ENCODE results near the gene RAP2A.

RAP2A gene

DNA sequence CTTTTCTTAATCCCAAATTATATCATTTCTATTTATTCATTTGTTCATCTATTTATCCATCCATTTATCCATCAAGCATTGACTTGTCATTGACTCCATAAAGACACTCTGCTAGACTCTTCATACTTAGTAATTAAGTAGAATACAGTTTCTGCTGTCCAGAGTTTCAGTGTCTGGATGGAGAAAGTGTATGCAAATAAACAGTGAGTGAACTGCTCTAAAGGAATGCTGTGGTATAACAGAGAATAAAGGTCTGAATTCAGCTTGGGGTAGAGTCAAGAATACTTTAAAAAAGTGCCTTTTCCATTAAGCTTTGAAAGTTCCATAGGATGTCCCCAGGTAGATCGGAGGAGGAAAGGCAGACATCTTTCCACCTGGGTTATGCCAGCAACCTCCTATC, 51.4 kb downstream of the RAP2A start:
- H3K36me3 Mint-ChIP-seq (ENCODE audit: low read depth): no peaks in the 10 kb centered on the region
- no peak for DNase-seq
- no peak overlapping the region for H3K4me3 Mint-ChIP-seq
- no peaks in the 10 kb centered on the region for H3K27me3 Mint-ChIP-seq
- no peak overlapping the region for H3K27ac Mint-ChIP-seq
- no peaks in the 10 kb centered on the region for H3K4me1 Mint-ChIP-seq (ENCODE audit: low read depth)
- H3K9me3 Mint-ChIP-seq: peaks cover under 1% of the 10 kb centered on the region

DNA sequence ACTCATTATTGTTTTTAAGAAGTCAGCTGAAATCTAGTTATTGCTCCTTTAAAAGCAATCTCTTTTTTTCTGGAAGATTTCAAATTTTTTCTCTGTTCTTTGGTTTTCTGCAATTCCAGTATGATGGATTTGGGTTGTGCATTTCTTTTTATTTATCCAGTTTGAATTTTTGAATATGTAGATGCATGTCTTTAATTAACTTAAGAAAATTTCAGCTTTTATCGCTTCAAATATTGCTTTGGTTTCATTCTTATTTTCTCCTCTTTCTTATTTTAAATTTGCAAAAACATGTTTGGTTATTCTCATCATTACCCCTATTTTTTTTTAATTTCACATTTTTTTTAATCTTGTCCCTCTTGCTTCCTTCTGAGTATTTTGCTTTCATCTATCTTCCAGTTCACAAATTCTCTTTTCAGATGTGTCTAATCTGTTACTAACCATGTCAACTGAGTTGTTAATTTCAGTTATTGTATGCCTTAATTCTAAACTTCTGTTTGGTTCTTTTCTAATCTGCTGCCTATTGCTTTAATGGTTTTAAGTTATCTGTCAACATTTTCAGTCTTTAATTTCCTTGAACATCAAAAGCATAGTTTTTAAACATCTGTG, 56.8 kb downstream of the RAP2A start:
- Mint-ChIP-seq H3K27ac (no peak overlapping the region), H3K27me3 (peaks cover 4% of the 10 kb centered on the region), H3K4me3 (no peak overlapping the region), H3K4me1 (ENCODE audit: low read depth) (no peaks in the 10 kb centered on the region), H3K9me3 (peaks cover 14% of the 10 kb centered on the region), H3K36me3 (ENCODE audit: low read depth) (no peaks in the 10 kb centered on the region)
- DNase-seq: no peak

DNA sequence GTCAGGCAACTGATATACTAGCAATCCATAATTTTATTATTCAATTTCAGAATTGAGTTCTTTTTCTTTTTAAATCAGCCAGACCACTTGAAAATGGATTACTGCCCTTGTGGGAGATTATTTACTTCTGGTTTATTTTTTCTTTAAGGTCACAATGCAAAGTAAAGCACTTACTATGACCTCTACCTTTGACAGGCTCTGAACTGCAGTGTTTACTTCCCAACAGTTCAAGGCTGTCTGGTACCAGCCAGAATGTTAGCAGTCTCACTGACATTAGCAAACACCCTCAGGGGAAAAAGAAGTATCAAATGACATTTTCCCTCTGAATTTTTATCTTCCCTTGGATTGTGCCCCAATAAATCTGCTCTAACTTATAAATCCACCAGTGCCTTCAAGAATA, 57.5 kb downstream of the RAP2A start:
- DNase-seq: no peak
- no peaks in the 10 kb centered on the region for H3K4me1 Mint-ChIP-seq (ENCODE audit: low read depth)
- no peak overlapping the region for H3K27ac Mint-ChIP-seq

DNA sequence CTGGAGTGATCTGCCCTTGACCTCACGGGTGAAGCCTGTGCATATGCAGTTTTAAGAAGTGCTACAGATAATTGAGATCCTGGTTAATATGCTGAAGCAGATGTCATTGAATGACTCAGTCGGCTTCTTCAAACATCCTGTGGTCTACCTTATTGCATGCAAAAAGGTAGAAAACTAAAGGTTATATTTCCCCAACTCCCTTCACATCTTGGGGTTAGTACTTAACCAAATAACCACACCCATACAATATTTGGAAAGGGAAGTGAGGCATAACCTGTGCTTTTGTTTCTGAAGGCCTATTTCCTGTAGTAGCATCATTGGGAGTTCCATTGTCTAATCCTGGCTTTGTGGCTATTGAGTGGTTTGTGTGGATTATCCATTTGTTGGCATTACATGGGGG, 58.3 kb downstream of the RAP2A start:
- no peak for DNase-seq
- H3K9me3 Mint-ChIP-seq: peaks cover 14% of the 10 kb centered on the region
- no peaks in the 10 kb centered on the region for H3K4me1 Mint-ChIP-seq (ENCODE audit: low read depth)
- no peaks in the 10 kb centered on the region for H3K36me3 Mint-ChIP-seq (ENCODE audit: low read depth)
- no peak overlapping the region for H3K4me3 Mint-ChIP-seq
- no peak overlapping the region for H3K27ac Mint-ChIP-seq
- peaks cover 4% of the 10 kb centered on the region for H3K27me3 Mint-ChIP-seq

More for the DNA sequence above, 57.5 kb downstream of the RAP2A start:
- Mint-ChIP-seq H3K36me3 (ENCODE audit: low read depth) (no peaks in the 10 kb centered on the region), H3K4me3 (no peak overlapping the region), H3K9me3 (peaks cover 14% of the 10 kb centered on the region), H3K27me3 (peaks cover 4% of the 10 kb centered on the region)

DNA sequence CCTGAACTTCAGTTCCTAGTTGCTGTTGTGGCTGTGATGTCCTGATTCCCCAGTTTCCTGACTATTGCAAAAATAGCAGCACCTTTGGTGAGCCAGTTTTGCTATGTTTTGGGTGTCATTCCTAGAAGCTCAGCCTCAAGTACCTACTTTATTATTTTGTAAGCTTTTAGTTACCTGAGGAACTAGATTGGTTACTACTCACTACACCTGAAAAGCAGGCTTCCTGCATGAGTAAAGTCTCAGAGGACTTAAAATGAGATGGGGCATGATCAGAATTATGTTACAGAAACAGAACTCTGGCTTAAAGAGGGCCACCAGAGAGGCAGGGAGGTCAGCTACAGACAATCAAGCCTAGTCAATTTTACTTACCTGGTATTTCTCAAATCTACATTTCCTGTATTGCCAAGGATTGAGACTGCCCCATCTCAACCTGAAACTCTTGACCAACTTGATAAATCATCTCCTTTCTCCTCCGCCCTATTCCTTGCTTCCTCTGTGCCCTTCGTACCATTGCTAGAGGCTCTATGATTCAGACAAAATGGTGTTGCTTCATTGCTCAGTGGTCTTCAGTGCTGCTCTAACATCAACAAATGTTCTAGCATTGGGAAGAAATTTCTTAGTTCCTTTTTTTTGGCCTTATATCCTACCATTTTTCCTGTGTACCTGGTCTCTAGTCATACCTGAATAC, 58.9 kb downstream of the RAP2A start:
- Mint-ChIP-seq H3K4me1 (ENCODE audit: low read depth) (no peaks in the 10 kb centered on the region), H3K9me3 (peaks cover 14% of the 10 kb centered on the region), H3K36me3 (ENCODE audit: low read depth) (no peaks in the 10 kb centered on the region), H3K4me3 (no peak overlapping the region), H3K27ac (no peak overlapping the region), H3K27me3 (peaks cover 7% of the 10 kb centered on the region)
- no peak for DNase-seq

DNA sequence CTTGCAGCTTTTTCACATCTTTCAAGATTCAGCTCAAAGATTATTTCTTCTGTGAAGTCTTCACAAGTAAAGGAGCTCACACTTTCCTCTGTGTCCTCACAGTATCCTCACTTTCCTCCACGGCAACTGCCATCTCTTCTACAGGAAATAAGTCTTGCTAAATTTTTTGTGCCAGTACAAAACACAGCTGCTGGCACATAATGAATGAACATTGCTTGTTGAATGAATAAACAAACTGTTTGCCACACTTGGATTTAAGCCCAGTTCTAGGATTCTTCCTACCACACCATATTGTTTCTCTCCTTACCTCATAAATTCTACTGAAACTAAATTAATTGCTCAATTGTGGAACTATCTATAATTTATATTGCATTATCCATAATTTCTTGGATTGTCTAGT, 59.5 kb downstream of the RAP2A start:
- H3K36me3 Mint-ChIP-seq (ENCODE audit: low read depth): no peaks in the 10 kb centered on the region
- no peak overlapping the region for H3K4me3 Mint-ChIP-seq
- H3K9me3 Mint-ChIP-seq: peaks cover 14% of the 10 kb centered on the region
- no peaks in the 10 kb centered on the region for H3K4me1 Mint-ChIP-seq (ENCODE audit: low read depth)
- H3K27me3 Mint-ChIP-seq: peaks cover 9% of the 10 kb centered on the region
- DNase-seq: no peak
- no peak overlapping the region for H3K27ac Mint-ChIP-seq

DNA sequence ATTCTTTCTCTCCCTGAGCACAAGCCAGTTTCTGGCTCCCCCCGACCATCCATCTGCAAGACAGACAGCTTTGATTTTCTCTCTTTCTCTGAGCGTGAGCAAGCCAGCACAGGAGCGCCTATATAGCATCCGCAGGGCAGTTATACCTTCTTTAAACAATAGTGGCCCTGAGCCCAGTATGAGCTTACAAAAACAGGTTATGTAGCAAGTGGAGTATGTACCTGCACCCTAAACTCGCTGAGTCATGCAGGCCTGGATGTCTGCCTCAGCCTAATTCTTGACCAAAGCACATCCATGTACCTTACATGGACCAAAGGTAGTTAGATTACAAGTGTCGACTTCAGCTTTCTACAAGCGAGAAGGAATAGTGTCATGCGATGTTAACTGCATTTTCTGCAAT, 61.7 kb downstream of the RAP2A start:
- Mint-ChIP-seq H3K4me1 (ENCODE audit: low read depth) (no peaks in the 10 kb centered on the region), H3K9me3 (peaks cover 11% of the 10 kb centered on the region), H3K4me3 (no peak overlapping the region)

DNA sequence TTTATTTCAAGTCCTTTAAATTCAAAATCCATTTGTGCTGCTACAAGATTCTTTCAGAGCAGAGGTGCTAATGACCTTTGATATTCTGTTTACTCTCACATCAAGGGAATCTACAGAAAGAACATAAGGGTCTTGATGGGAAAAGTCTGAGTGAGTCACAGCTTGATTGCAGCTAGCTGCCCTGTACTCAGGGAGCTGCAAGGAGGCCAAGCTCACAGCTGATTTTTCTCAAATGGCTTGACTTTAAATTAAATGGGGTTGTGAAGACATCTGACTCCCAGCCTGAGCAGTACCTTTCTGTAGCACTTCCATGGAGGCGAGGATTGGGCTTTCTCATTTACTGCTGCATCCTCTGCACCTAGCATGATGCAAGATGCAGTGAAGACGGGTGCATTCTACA, 62.5 kb downstream of the RAP2A start:
- H3K4me1 Mint-ChIP-seq (ENCODE audit: low read depth): no peaks in the 10 kb centered on the region
- peaks cover 16% of the 10 kb centered on the region for H3K27me3 Mint-ChIP-seq
- no peak overlapping the region for H3K27ac Mint-ChIP-seq
- DNase-seq: no peak
- H3K36me3 Mint-ChIP-seq (ENCODE audit: low read depth): no peaks in the 10 kb centered on the region
- no peak overlapping the region for H3K4me3 Mint-ChIP-seq
- peaks cover 2% of the 10 kb centered on the region for H3K9me3 Mint-ChIP-seq

More for the DNA sequence above, 61.7 kb downstream of the RAP2A start:
- no peaks in the 10 kb centered on the region for H3K36me3 Mint-ChIP-seq (ENCODE audit: low read depth)
- peaks cover 10% of the 10 kb centered on the region for H3K27me3 Mint-ChIP-seq
- no peak for DNase-seq
- H3K27ac Mint-ChIP-seq: no peak overlapping the region

DNA sequence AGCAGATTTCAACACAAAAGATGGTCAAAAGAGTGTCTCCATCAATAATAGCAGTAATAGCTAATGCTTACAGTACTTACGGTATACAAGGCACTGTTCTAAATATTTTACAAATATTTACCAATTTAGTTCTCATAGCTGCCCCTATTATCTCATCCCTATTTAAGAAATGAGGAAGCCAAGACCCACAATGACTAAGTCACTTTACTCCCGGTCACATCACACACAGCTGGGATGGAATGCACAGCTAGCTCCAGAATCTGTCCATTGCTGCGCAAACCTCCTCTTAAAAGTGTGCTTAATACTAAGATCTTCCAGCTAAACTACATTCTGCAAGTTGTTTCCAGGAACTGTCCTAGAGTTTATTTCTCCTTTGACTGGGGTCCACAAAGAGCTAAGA, 63.4 kb downstream of the RAP2A start:
- H3K9me3 Mint-ChIP-seq: no peaks in the 10 kb centered on the region
- DNase-seq: no peak
- no peaks in the 10 kb centered on the region for H3K4me1 Mint-ChIP-seq (ENCODE audit: low read depth)
- no peak overlapping the region for H3K4me3 Mint-ChIP-seq
- H3K27me3 Mint-ChIP-seq: peaks cover 19% of the 10 kb centered on the region
- H3K36me3 Mint-ChIP-seq (ENCODE audit: low read depth): no peaks in the 10 kb centered on the region
- H3K27ac Mint-ChIP-seq: no peak overlapping the region

DNA sequence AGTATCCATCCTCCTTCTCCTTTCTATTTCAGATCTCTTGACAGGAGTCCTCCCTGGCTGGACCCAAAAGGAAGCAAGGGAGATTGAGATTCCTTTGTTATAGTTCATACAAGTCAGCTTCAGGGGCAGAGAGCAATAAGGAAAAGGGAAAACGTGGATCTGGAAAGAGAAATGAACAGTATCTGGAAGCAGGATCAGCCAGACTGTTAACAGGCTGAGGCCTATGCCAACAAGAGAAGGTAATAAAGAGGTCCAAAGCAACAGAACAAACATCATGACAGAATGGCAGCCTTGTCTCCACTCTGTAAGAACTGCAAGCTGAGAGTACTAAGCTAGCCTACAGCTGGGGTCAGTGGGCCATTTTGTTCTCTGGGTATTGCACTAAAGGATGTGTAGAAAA, 64.5 kb downstream of the RAP2A start:
- no peaks in the 10 kb centered on the region for H3K9me3 Mint-ChIP-seq
- H3K4me1 Mint-ChIP-seq (ENCODE audit: low read depth): no peaks in the 10 kb centered on the region
- no peaks in the 10 kb centered on the region for H3K36me3 Mint-ChIP-seq (ENCODE audit: low read depth)
- no peak overlapping the region for H3K27ac Mint-ChIP-seq
- no peak for DNase-seq
- no peak overlapping the region for H3K4me3 Mint-ChIP-seq
- peaks cover 19% of the 10 kb centered on the region for H3K27me3 Mint-ChIP-seq

DNA sequence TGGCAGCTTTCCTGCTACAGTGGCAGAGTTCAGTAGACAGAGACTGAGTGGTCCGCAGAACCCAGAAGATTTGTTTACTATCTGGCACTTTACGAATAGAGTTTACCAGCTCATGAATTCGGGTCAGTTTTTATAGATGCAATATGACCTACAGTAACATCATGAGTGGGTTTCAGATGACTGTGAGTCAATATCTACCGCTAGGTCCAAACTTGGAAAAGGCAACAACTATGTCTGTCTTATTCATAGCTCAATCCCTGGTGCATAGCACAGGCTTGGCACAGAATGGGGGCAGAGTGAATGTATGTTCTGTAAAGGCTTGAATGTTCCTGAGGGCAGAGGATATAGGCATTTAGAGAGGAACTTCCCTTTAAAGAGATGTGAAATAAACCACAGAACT, 65.2 kb downstream of the RAP2A start:
- H3K4me3 Mint-ChIP-seq: no peak overlapping the region
- H3K9me3 Mint-ChIP-seq: no peaks in the 10 kb centered on the region
- no peak overlapping the region for H3K27ac Mint-ChIP-seq
- no peaks in the 10 kb centered on the region for H3K4me1 Mint-ChIP-seq (ENCODE audit: low read depth)
- DNase-seq: no peak
- no peaks in the 10 kb centered on the region for H3K36me3 Mint-ChIP-seq (ENCODE audit: low read depth)
- peaks cover 19% of the 10 kb centered on the region for H3K27me3 Mint-ChIP-seq

DNA sequence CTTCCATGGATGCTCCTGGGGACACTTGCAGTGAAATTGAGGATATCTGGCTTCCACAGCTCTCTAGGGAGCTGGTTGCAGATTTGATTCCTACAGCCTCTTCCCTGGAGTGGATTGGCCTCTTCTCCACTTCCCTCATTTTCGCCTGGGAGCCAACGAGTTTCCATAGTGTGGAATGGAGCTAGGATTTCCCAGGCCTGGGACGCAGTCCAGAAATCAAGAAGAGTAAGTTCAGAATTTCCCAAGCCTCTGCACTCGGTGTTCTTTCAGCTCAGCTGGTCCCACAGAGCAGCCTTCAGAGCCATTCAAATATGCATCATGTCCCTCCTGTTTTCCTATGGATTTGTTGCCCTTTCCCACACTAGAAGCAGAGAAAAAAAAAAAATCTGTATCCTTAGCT, 68.2 kb downstream of the RAP2A start:
- Mint-ChIP-seq H3K4me1 (ENCODE audit: low read depth) (no peaks in the 10 kb centered on the region), H3K9me3 (no peaks in the 10 kb centered on the region), H3K27me3 (peaks cover 15% of the 10 kb centered on the region), H3K27ac (no peak overlapping the region), H3K36me3 (ENCODE audit: low read depth) (no peaks in the 10 kb centered on the region), H3K4me3 (no peak overlapping the region)
- no peak for DNase-seq

DNA sequence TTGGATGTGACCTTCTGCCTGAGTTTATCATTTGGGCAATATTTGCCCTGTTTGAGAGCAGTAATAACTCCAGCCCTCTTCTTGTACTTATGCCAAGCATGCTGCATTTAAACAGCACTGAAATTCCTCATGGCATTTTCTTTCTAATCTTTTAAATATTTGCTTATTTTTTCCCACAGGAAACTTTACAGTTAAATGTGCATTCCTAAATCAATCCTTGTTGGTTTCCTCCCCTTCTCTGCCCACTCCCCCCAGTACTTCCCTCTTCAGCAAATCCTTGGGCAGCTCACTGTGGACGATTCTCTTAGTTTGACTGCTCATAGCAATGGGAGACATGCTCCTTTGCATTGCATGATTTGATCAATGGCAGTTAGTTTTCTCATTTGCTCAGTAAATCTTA, 68.7 kb downstream of the RAP2A start:
- Mint-ChIP-seq H3K9me3 (no peaks in the 10 kb centered on the region), H3K4me3 (no peak overlapping the region), H3K4me1 (ENCODE audit: low read depth) (no peaks in the 10 kb centered on the region), H3K27me3 (peaks cover 14% of the 10 kb centered on the region), H3K36me3 (ENCODE audit: low read depth) (no peaks in the 10 kb centered on the region), H3K27ac (no peak overlapping the region)
- DNase-seq: no peak

DNA sequence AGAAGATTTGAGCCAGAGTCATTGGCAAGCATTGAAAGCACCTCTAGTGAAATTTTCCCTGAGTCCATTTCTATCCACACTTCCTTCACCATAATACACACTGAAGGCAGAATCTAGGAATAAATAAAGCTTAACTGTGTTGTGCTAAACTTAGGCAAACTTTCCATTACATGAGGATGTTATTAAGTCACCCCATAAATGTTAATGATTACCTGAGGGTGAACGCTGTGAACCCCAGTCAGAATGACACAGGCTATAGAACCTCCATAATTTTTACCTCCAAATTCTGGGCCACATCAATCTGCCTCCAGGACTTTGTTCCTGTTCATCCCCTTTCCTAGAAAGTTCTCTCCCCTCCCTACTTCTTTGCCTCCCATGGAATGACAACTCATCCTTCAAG, 71.0 kb downstream of the RAP2A start:
- peaks cover 14% of the 10 kb centered on the region for H3K27me3 Mint-ChIP-seq
- no peaks in the 10 kb centered on the region for H3K9me3 Mint-ChIP-seq
- DNase-seq: no peak
- no peaks in the 10 kb centered on the region for H3K4me1 Mint-ChIP-seq (ENCODE audit: low read depth)
- H3K27ac Mint-ChIP-seq: no peak overlapping the region
- no peak overlapping the region for H3K4me3 Mint-ChIP-seq
- H3K36me3 Mint-ChIP-seq (ENCODE audit: low read depth): no peaks in the 10 kb centered on the region

DNA sequence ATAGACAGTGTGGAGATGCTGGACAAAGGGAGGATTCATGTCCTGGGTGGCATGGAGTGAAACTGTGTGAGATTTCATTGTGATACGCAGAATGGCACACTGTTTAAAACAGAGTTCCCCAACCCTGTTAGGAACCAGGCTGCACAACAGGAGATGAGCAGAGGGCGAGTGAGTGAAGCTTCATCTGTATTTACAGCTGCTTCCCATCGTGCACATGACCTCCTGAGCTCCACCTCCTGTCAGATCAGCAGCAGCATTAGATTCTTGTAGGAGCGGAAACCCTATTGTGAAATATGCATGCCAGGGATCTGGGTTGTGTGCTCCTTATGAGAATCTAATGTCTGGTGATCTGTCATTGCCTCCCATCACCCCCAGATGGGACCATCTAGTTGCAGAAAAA, 72.5 kb downstream of the RAP2A start:
- Mint-ChIP-seq H3K36me3 (ENCODE audit: low read depth) (no peaks in the 10 kb centered on the region), H3K27me3 (peaks cover 19% of the 10 kb centered on the region), H3K9me3 (no peaks in the 10 kb centered on the region), H3K4me1 (ENCODE audit: low read depth) (no peaks in the 10 kb centered on the region), H3K4me3 (no peak overlapping the region), H3K27ac (no peak overlapping the region)
- DNase-seq: no peak

DNA sequence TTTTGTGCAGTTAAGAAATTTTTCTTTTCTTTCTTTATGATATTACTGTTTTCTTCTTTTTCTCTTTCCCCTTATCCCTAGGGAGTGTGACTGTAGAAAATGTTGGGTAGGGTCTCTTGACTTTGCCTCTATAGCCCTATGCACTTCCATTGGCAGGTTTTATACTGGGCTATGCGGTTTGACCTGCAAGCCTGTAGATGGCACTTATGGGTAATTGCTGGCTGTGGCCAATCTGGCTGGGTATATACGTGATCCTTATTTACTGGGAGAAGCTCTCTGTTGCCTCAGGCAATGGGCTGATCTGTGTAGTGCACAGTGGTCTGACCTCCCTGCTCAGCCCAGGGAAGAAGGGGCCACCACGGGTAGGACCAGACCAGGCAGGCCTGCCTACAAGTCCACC, 78.8 kb downstream of the RAP2A start:
- Mint-ChIP-seq H3K36me3 (ENCODE audit: low read depth) (no peaks in the 10 kb centered on the region), H3K27ac (no peak overlapping the region), H3K4me3 (no peak overlapping the region), H3K27me3 (peaks cover 41% of the 10 kb centered on the region), H3K4me1 (ENCODE audit: low read depth) (no peaks in the 10 kb centered on the region), H3K9me3 (peaks cover 16% of the 10 kb centered on the region)
- DNase-seq: no peak

All from activated T-cell treated with anti-CD3 and anti-CD28 coated beads, Interleukin-2, amount 50 U/mL, for 24 hours (primary cell).